Stomach (tissue), 4 donors: ENCODE measurements around the gene CAMK2N1.

ENCODE experiments used
- POLR2A ChIP-seq, 4 donors: fragments of 450-650 bp; IDR thresholded peaks; one replicate each; pipeline ENCODE4 v1.6.1; 2016; ENCODE audit warnings: antibody characterized with exemption in 4 of 4, control low read depth in 2 of 4, mild to moderate bottlenecking in 1 of 4, moderate library complexity in 1 of 4
- TF ChIP-seq, protein P1 (sequence below), 7 experiments: fragments of 450-650 bp in 4 of 7; fragments of 200-600 bp in 3 of 7; sonication (generic) in 3 of 7; IDR thresholded peaks; one replicate each; pipeline ENCODE4 v1.5.1; 2016 to 2019; ENCODE audit warnings: antibody characterized with exemption in 7 of 7, control low read depth in 2 of 7, mild to moderate bottlenecking in 1 of 7

DNA sequence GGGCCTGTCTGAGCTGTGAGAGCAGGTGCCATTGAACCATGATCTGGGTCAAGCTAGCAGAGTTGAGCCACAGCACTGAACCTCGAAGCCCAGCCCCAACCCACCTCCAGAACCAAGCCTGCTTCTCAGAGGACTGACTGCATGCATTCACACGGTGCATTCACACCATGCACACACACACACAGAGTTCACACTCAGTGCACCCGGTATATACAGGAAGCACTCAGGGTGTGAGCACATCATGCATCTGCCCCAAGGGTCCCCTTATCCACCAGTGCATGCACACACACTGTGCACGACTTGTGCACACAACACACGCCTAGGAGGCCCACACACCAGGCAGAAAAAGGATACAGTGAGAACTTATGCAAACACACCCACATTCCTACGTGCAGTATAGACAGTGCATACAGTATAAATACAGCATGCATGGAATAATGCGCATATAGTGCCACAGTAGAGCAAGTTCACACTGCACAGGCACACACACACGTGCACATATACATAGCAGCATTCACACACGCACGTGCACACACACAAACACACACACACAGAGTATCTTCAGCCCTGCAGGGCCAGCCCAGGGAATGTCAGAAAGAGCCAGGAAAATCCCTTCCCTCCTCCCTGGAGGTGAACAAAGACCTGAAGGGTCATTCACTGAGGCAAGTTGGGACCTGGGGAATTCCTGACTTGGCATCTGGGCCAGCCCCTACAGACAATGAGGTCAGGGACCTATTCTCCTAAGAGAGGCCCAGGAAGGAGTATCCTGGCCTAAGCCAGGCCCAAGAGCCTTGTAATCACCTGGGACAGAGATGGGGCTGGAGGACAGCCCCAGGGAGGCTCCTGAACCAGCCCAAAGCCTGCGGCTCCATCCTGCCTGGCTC is 42.1 kb downstream of the CAMK2N1 start:
- no peak for TF ChIP-seq POLR2A (IDR thresholded peaks at IDR 0.05)
- TF ChIP-seq, protein P1, sequence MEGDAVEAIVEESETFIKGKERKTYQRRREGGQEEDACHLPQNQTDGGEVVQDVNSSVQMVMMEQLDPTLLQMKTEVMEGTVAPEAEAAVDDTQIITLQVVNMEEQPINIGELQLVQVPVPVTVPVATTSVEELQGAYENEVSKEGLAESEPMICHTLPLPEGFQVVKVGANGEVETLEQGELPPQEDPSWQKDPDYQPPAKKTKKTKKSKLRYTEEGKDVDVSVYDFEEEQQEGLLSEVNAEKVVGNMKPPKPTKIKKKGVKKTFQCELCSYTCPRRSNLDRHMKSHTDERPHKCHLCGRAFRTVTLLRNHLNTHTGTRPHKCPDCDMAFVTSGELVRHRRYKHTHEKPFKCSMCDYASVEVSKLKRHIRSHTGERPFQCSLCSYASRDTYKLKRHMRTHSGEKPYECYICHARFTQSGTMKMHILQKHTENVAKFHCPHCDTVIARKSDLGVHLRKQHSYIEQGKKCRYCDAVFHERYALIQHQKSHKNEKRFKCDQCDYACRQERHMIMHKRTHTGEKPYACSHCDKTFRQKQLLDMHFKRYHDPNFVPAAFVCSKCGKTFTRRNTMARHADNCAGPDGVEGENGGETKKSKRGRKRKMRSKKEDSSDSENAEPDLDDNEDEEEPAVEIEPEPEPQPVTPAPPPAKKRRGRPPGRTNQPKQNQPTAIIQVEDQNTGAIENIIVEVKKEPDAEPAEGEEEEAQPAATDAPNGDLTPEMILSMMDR (IDR thresholded peaks at IDR 0.05): no peak
